GM23338 (cell line): Measurements from ENCODE around the gene ZNRF2. TPM values are rescaled to one million over a fixed set of nuclear protein-coding genes. Genes with fewer than 3 reads are reported as not detected.

Source experiments
- ATAC-seq: fragments of 200-7000 bp; cut with Tn5 transposase; 3 replicates; pipeline ENCODE4 v1.9.1; 2020
- DNase-seq: peaks from one replicate; pipeline ENCODE4 v3.0.0-alpha.2; 2015; ENCODE audit warnings: low spot score
- H2AFZ ChIP-seq: fragments of 200-600 bp; sonication (generic); 2 replicates; pipeline ENCODE4 v1.8.0; 2016; ENCODE audit warnings: antibody characterized with exemption, mild to moderate bottlenecking, moderate library complexity
- H3F3A ChIP-seq: fragments of 200-600 bp; sonication (generic); replicated peaks from 2 replicates; pipeline ENCODE4 v1.8.0; 2017; ENCODE audit warnings: antibody characterized with exemption, mixed run types, low read depth
- H3K27ac ChIP-seq: fragments of 200-600 bp; sonication (generic); 2 replicates; pipeline ENCODE4 v1.6.1; 2016; ENCODE audit warnings: low read depth
- H3K27me3 ChIP-seq: fragments of 200-600 bp; sonication (generic); 2 replicates; pipeline ENCODE4 v1.8.0; 2016; ENCODE audit warnings: mild to moderate bottlenecking, mixed run types, moderate library complexity; ENCODE audit not compliant: insufficient read depth
- H3K36me3 ChIP-seq: fragments of 200-600 bp; sonication (generic); 2 replicates; pipeline ENCODE4 v1.8.0; 2016; ENCODE audit warnings: mild to moderate bottlenecking; ENCODE audit not compliant: insufficient read depth
- H3K4me1 ChIP-seq: fragments of 200-600 bp; sonication (generic); 2 replicates; pipeline ENCODE4 v1.8.0; 2016; ENCODE audit warnings: mild to moderate bottlenecking, moderate library complexity; ENCODE audit not compliant: insufficient read depth
- H3K4me2 ChIP-seq: fragments of 200-600 bp; sonication (generic); 2 replicates; pipeline ENCODE4 v1.7.1; 2017; ENCODE audit warnings: mixed run types
- H3K4me3 ChIP-seq: fragments of 200-600 bp; sonication (generic); 2 replicates; pipeline ENCODE4 v1.6.1; 2016; ENCODE audit warnings: mixed run types
- H3K79me2 ChIP-seq: fragments of 200-600 bp; sonication (generic); replicated peaks from 2 replicates; pipeline ENCODE4 v1.8.0; 2017; ENCODE audit warnings: mild to moderate bottlenecking; ENCODE audit not compliant: insufficient read depth
- H3K9me2 ChIP-seq: fragments of 200-600 bp; sonication (generic); 2 replicates; pipeline ENCODE4 v1.8.0; 2017; ENCODE audit not compliant: insufficient read depth
- H4K20me1 ChIP-seq: fragments of 200-600 bp; sonication (generic); replicated peaks from 2 replicates; pipeline ENCODE4 v1.8.0; 2017; ENCODE audit warnings: mild to moderate bottlenecking; ENCODE audit not compliant: insufficient read depth
- H3K27ac Mint-ChIP-seq: 2 replicates; pipeline ENCODE4 v1.8.0; 2020; ENCODE audit warnings: inconsistent platforms, mild to moderate bottlenecking, moderate library complexity, mixed read lengths
- H3K27me3 Mint-ChIP-seq: 3 replicates; pipeline ENCODE4 v1.8.0; 2022; ENCODE audit warnings: low read depth, mild to moderate bottlenecking, moderate library complexity, mixed read lengths, inconsistent platforms; ENCODE audit not compliant: insufficient read depth, poor library complexity
- H3K36me3 Mint-ChIP-seq: 3 replicates; pipeline ENCODE4 v1.8.0; 2021; ENCODE audit warnings: low read depth, mild to moderate bottlenecking, inconsistent platforms, moderate library complexity, mixed read lengths
- H3K4me1 Mint-ChIP-seq: 3 replicates; pipeline ENCODE4 v1.8.0; 2020; ENCODE audit warnings: mild to moderate bottlenecking, inconsistent platforms, mixed read lengths
- H3K4me3 Mint-ChIP-seq: 3 replicates; pipeline ENCODE4 v1.8.0; 2021; ENCODE audit warnings: moderate library complexity, mild to moderate bottlenecking, inconsistent platforms, mixed read lengths
- H3K9me3 Mint-ChIP-seq: 3 replicates; pipeline ENCODE4 v1.8.0; 2020; ENCODE audit warnings: moderate library complexity, mild to moderate bottlenecking, inconsistent platforms, mixed read lengths
- ETS1 ChIP-seq: IDR thresholded peaks from 2 replicates; pipeline ENCODE4 v1.6.1; 2016; ENCODE audit warnings: antibody characterized with exemption
- EZH2 ChIP-seq: fragments of 200-600 bp; sonication (generic); IDR thresholded peaks from one replicate; pipeline ENCODE4 v1.8.0; 2017; ENCODE audit warnings: antibody characterized with exemption, mild to moderate bottlenecking, low read depth; ENCODE audit not compliant: unreplicated experiment
- JUNB ChIP-seq: IDR thresholded peaks from one replicate; pipeline ENCODE4 v1.6.1; 2016; ENCODE audit warnings: antibody characterized with exemption; ENCODE audit not compliant: unreplicated experiment
- POLR2AphosphoS5 ChIP-seq: IDR thresholded peaks from 2 replicates; pipeline ENCODE4 v1.6.1; 2016; ENCODE audit warnings: antibody characterized with exemption, low read depth
- ZNF114 ChIP-seq: fragments of 250-450 bp; sonication (Bioruptor Pico); IDR thresholded peaks from 2 replicates; pipeline ENCODE4 v1.5.0; 2020; ENCODE audit warnings: mild to moderate bottlenecking, moderate library complexity
- ZNF331 ChIP-seq: fragments of 250-450 bp; sonication (Bioruptor Pico); IDR thresholded peaks from 2 replicates; pipeline ENCODE4 v1.5.0; 2020; ENCODE audit warnings: low read depth, mild to moderate bottlenecking, moderate library complexity
- polyA plus RNA-seq: library from polyadenylated mRNA; unstranded; fragments of >200 nt; fragmentation: Nextera tagmentation; extraction: Ambion mirVana; gene quantifications from 2 replicates; pipeline ENCODE4 v1.2.1, GENCODE V29; 2016
- total RNA-seq: library from RNA; depleted of rRNA; stranded (reverse); fragments of >200 nt; shearing (Covaris generic); gene quantifications from 2 replicates; pipeline ENCODE4 v1.2.3, GENCODE V29; 2014

Gene ZNRF2
- total and polyA plus RNA-seq, 2 experiments from 2014 or later: 6.0 to 34.7 TPM

DNA sequence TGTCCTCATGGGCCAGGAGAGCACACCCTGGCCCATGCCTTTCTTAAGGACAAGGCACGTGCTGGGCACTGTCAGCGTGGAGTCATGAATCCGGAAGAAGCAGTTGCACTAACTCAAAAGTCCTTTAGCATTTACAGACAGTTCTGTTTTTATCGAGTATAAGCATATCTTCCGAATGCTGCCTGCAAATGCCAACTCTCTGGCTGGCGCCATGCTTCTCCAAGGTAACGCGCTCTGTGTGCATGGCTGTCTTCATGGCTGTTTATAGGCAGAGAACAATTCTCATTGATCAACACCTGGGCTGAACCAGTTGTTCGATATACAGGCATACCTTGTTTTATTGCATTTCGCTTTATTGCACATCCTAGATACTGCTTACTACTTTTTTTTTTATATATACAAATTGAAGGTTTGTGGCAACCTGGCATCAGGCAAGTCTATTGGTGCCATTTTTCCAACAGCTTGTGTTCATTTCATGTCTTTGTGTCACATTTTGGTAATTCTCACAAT is 28.0 kb upstream of the ZNRF2 start (continued):
- no peak for TF ChIP-seq ZNF114
- TF ChIP-seq EZH2: no peak
- TF ChIP-seq ETS1: no peak

DNA sequence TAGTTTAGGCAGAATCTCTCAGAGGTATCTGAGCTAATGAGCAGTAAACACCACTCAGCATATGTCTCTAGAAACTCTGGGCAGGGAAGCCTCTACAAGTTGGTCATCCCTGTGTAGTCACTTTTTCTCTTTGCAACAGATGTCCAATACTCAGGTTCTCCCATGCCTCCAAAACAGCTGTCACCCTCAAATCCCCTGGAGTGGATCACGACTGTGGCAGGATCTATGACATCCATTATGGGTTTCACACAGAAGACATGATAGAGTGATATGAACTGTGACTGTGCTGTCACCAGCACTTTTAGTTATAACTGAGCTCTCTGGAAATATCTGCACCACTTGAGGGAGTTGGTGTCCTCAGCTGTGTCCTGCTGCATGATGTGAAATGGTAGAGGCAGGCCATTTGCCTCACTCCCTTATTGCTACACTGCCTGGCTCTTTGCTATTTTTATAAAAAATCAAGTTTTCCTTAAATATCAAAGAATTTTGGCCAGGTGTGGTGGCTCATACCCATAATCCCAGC is 24.1 kb upstream of the ZNRF2 start:
- no peaks in the 10 kb centered on the region for H3K27me3 ChIP-seq
- no peak overlapping the region for H2AFZ ChIP-seq
- no peaks in the 10 kb centered on the region for H3K36me3 Mint-ChIP-seq
- no peak overlapping the region for H3K27ac Mint-ChIP-seq
- ATAC-seq: no peak
- no peaks in the 10 kb centered on the region for H4K20me1 ChIP-seq
- H3K4me3 ChIP-seq: no peak overlapping the region
- DNase-seq: no peak
- H3K79me2 ChIP-seq: no peaks in the 10 kb centered on the region
- H3K27ac ChIP-seq: no peak overlapping the region
- no peaks in the 10 kb centered on the region for H3K36me3 ChIP-seq
- H3F3A ChIP-seq: no peaks in the 10 kb centered on the region
- no peaks in the 10 kb centered on the region for H3K27me3 Mint-ChIP-seq
- no peaks in the 10 kb centered on the region for H3K4me1 ChIP-seq
- H3K4me3 Mint-ChIP-seq: no peak overlapping the region
- no peak overlapping the region for H3K4me2 ChIP-seq
- peaks cover 6% of the 10 kb centered on the region; the same call in 1 of the 2 replicates for H3K9me2 ChIP-seq
- H3K9me3 Mint-ChIP-seq: no peaks in the 10 kb centered on the region
- H3K4me1 Mint-ChIP-seq: peaks cover 6% of the 10 kb centered on the region; the same call in 2 of the 3 replicates
- TF ChIP-seq ETS1: no peak
- TF ChIP-seq EZH2: no peak

DNA sequence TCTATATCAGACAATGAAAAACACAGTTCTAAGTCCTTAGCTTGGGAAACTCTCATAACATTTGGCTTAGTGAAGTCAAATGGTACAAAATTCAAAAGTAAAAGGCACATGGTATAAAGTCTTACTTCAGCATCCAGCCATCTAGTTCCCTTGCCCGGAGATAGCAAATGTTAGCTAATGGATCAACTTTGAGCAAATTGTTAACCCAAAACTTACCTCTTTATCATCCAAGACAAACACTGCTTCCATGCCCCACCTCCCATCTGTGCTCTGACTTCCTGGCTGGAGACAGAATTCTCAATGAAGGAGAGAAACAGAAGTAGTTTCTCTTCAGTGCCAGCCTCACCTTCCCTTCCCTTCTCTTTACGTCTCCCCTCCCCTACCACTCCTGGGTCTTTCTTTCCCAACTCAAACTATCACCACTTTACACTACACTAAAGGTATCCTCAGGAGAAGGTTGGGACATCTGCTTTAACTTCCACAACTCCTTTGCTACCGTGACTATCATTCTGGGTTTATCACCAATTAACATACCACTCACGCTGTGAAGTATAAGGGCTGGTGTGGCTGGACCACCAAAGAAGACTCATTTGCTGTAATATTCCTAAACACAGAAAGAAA is 21.2 kb upstream of the ZNRF2 start:
- peak overlapping the region; percentile 39; the same call in 1 of the 2 replicates for H2AFZ ChIP-seq

More for the DNA sequence above, 21.2 kb upstream of the ZNRF2 start:
- Histone ChIP-seq H3K27ac (no peak overlapping the region), H3K9me2 (peaks cover 6% of the 10 kb centered on the region; the same call in 1 of the 2 replicates), H3K4me1 (no peaks in the 10 kb centered on the region), H3K79me2 (no peaks in the 10 kb centered on the region), H3K4me2 (0 out of 2 replicates have a peak overlapping the region, but pooled peaks have one; percentile 33), H3K36me3 (no peaks in the 10 kb centered on the region), H4K20me1 (no peaks in the 10 kb centered on the region), H3F3A (no peaks in the 10 kb centered on the region), H3K4me3 (no peak overlapping the region), H3K27me3 (no peaks in the 10 kb centered on the region)
- no peak for ATAC-seq
- DNase-seq: no peak
- TF ChIP-seq POLR2AphosphoS5 (no peak), ZNF114 (no peak), JUNB (no peak), ZNF331 (CRISPR knock-in tag) (no peak)
- Mint-ChIP-seq H3K9me3 (no peaks in the 10 kb centered on the region), H3K27me3 (no peaks in the 10 kb centered on the region), H3K36me3 (no peaks in the 10 kb centered on the region), H3K27ac (no peak overlapping the region), H3K4me1 (peaks cover 6% of the 10 kb centered on the region; the same call in 2 of the 3 replicates), H3K4me3 (no peak overlapping the region)
